ENCODE results near the gene SLC13A4.

DNA sequence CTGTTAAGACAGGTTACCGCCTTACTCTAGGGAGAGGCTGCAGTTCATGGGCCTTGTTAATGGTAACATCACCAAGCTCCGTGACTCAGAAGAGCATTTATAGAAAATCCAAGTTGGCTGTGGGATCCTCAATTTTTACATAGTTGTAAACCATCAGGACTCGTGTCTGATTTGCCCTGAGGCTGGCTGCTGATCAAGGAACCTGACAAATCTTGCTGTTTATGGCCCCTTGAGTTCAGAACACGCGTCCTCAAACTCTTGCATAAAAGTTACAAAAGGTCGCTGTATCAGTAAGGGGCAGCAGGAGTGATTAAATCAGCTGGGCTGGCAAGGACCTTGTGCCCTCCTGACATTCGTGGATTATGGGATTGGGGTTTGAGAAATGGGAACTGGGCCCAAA, 4.6 kb downstream of the SLC13A4 start:
- TF ChIP-seq CTCF (conservative IDR thresholded peaks at IDR 0.05; ENCODE audit: low read length) (no peak), EZH2phosphoT487 (IDR thresholded peaks at IDR 0.05; ENCODE audit: borderline replicate concordance, low read depth, low read length) (no peak)

Data from OCI-LY7 (cell line).